B cell (primary cell): ENCODE data around the gene TTLL11.

Source experiments
- EZH2 ChIP-seq: IDR thresholded peaks from 2 replicates; pipeline ENCODE4 v1.6.1; 2012; ENCODE audit warnings: borderline replicate concordance, low read depth, mild to moderate bottlenecking, moderate library complexity, low read length; ENCODE audit not compliant: insufficient read depth, poor library complexity, severe bottlenecking
- TF ChIP-seq, protein P1 (sequence below): fragments of 200-600 bp; IDR thresholded peaks from one replicate; pipeline ENCODE4 v1.8.0; 2022; ENCODE audit warnings: antibody characterized with exemption, mild to moderate bottlenecking

DNA sequence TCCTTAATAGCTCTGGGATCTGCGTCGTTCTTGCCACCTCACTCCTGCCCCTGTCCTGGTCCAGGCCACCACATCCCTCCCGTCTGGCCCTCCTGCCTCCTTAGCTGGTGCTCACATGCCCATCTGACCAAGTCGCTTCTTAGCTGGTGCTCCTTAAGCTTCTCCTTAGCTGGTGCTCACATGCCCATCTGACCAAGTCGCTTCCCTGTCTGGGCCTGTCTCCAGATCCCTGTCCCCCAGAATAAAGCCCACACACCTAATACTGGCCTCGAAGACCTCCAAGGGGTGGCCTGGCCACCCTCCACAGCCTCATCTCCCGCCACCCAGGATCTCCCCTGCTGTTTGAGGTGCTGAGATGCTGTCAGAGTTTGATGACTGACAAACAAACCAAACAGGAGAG lies 31.4 kb upstream of the TTLL11 start:
- TF ChIP-seq, protein P1, sequence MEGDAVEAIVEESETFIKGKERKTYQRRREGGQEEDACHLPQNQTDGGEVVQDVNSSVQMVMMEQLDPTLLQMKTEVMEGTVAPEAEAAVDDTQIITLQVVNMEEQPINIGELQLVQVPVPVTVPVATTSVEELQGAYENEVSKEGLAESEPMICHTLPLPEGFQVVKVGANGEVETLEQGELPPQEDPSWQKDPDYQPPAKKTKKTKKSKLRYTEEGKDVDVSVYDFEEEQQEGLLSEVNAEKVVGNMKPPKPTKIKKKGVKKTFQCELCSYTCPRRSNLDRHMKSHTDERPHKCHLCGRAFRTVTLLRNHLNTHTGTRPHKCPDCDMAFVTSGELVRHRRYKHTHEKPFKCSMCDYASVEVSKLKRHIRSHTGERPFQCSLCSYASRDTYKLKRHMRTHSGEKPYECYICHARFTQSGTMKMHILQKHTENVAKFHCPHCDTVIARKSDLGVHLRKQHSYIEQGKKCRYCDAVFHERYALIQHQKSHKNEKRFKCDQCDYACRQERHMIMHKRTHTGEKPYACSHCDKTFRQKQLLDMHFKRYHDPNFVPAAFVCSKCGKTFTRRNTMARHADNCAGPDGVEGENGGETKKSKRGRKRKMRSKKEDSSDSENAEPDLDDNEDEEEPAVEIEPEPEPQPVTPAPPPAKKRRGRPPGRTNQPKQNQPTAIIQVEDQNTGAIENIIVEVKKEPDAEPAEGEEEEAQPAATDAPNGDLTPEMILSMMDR, result no peak
- no peak for TF ChIP-seq EZH2
